SK-N-SH (cell line): ENCODE data around the gene CALCOCO1. TPM values are rescaled to one million over a fixed set of nuclear protein-coding genes. Genes with fewer than 3 reads are reported as not detected.

Source experiments
- CTCF ChIA-PET: fragments of 300-600, 350-600 bp; formaldehyde crosslinking; extraction: SDS; loops from one replicate; lab custom pipeline; 2021; lab: Yijun Ruan, JAX
- POLR2A ChIA-PET: fragments of 350-600 bp; sonication (Branson Sonifier 250); formaldehyde crosslinking; extraction: SDS; loops from one replicate; lab custom pipeline; 2020; ENCODE audit warnings: antibody characterized with exemption, inconsistent platforms; lab: Yijun Ruan, JAX
- DNase-seq: peaks from one replicate; pipeline ENCODE4 v3.0.0; 2012
- H2AFZ ChIP-seq: fragments of 200-600 bp; sonication (generic); 2 replicates; pipeline ENCODE4 v1.8.1; 2016; ENCODE audit warnings: antibody characterized with exemption, mild to moderate bottlenecking, low read depth
- H3F3A ChIP-seq: fragments of 200-600 bp; sonication (generic); replicated peaks from 2 replicates; pipeline ENCODE3; 2016; ENCODE audit warnings: antibody characterized with exemption, mild to moderate bottlenecking; ENCODE audit not compliant: insufficient read depth
- H3K27ac ChIP-seq, 2 experiments: fragments of 200-500 bp in 1 of 2; fragments of 200-600 bp in 1 of 2; sonication (Bioruptor generic) in 1 of 2; sonication (generic), shearing (Covaris generic) in 1 of 2; 2 replicates each; pipeline versions ENCODE4 v1.5.1 to v1.6.1; 2014 to 2016; ENCODE audit warnings: low read depth in 2 of 2, inconsistent platforms in 1 of 2, low read length in 1 of 2, mild to moderate bottlenecking in 1 of 2, mixed read lengths in 1 of 2
- H3K27me3 ChIP-seq: fragments of 200-600 bp; sonication (generic), shearing (Covaris generic); 2 replicates; pipeline ENCODE4 v1.6.1; 2016; ENCODE audit warnings: mixed run types; ENCODE audit not compliant: insufficient read depth
- H3K36me3 ChIP-seq, 2 experiments: fragments of 200-500 bp in 1 of 2; fragments of 200-600 bp in 1 of 2; sonication (Bioruptor generic) in 1 of 2; sonication (generic) in 1 of 2; replicated peaks in 1 of 2; 2 replicates each; pipeline versions ENCODE3 to v1.5.1; 2014 to 2016; ENCODE audit warnings: low read length in 1 of 2, mild to moderate bottlenecking in 1 of 2; ENCODE audit not compliant: insufficient read depth in 2 of 2, control insufficient read depth in 1 of 2
- H3K4me1 ChIP-seq, 2 experiments: fragments of 200-500 bp in 1 of 2; fragments of 200-600 bp in 1 of 2; sonication (Bioruptor generic) in 1 of 2; sonication (generic), shearing (Covaris generic) in 1 of 2; 2 replicates each; pipeline versions ENCODE4 v1.5.1 to v1.6.1; 2014 to 2016; ENCODE audit warnings: low read depth in 1 of 2, low read length in 1 of 2, mixed run types in 1 of 2; ENCODE audit not compliant: insufficient read depth in 2 of 2, control insufficient read depth in 1 of 2
- H3K4me2 ChIP-seq: fragments of 200-600 bp; sonication (generic), shearing (Covaris generic); 2 replicates; pipeline ENCODE4 v1.6.1; 2017; ENCODE audit warnings: mixed run types
- H3K4me3 ChIP-seq, 2 experiments: fragments of 200-500 bp in 1 of 2; fragments of 200-600 bp in 1 of 2; sonication (Bioruptor generic) in 1 of 2; sonication (generic), shearing (Covaris generic) in 1 of 2; 2 replicates each; pipeline versions ENCODE4 v1.5.1 to v1.8.1; 2014 to 2016; ENCODE audit warnings: low read depth in 2 of 2, inconsistent platforms in 1 of 2, low read length in 1 of 2, mild to moderate bottlenecking in 1 of 2, mixed read lengths in 1 of 2, moderate library complexity in 1 of 2
- H3K79me2 ChIP-seq: fragments of 200-600 bp; sonication (generic); 2 replicates; pipeline ENCODE4 v1.8.1; 2017; ENCODE audit warnings: mild to moderate bottlenecking; ENCODE audit not compliant: insufficient read depth
- H3K9ac ChIP-seq: fragments of 200-600 bp; sonication (generic); 2 replicates; pipeline ENCODE4 v1.6.1; 2017; ENCODE audit warnings: mixed run types
- H3K9me2 ChIP-seq: fragments of 200-600 bp; sonication (generic); 2 replicates; pipeline ENCODE4 v1.6.1; 2017; ENCODE audit warnings: mixed run types
- H3K9me3 ChIP-seq: fragments of 200-600 bp; sonication (generic); 2 replicates; pipeline ENCODE4 v1.6.1; 2017; ENCODE audit warnings: mixed run types, mild to moderate bottlenecking, moderate library complexity
- H4K20me1 ChIP-seq: fragments of 200-600 bp; sonication (generic); 2 replicates; pipeline ENCODE4 v1.6.1; 2017; ENCODE audit warnings: mild to moderate bottlenecking, mixed run types; ENCODE audit not compliant: insufficient read depth
- EP300 ChIP-seq, 2 experiments: IDR thresholded peaks; 2 replicates each; pipeline versions ENCODE4 v1.4.0 to v1.6.1; 2012; ENCODE audit warnings: borderline replicate concordance in 1 of 2, low read depth in 1 of 2, low read length in 1 of 2
- EZH2phosphoT487 ChIP-seq: fragments of 200-600 bp; sonication (generic); IDR thresholded peaks from 2 replicates; pipeline ENCODE4 v1.6.1; 2017; ENCODE audit warnings: low read depth, mixed run types, mild to moderate bottlenecking, antibody characterized with exemption, moderate library complexity, borderline replicate concordance
- FOSL2 ChIP-seq: IDR thresholded peaks from 2 replicates; pipeline ENCODE4 v1.4.0; 2012; ENCODE audit warnings: low read depth, mild to moderate bottlenecking, moderate library complexity, borderline replicate concordance
- FOXJ3 ChIP-seq: sonication (generic); formaldehyde crosslinking; IDR thresholded peaks from 2 replicates; pipeline ENCODE4 v1.5.1; 2020; ENCODE audit warnings: mild to moderate bottlenecking, missing genetic modification reagents
- FOXM1 ChIP-seq: IDR thresholded peaks from 2 replicates; pipeline ENCODE4 v1.4.0; 2012; ENCODE audit warnings: low read depth, mild to moderate bottlenecking
- GATA2 ChIP-seq: sonication (generic); formaldehyde crosslinking; IDR thresholded peaks from 2 replicates; pipeline ENCODE4 v1.5.0; 2020; ENCODE audit warnings: mild to moderate bottlenecking, missing genetic modification reagents
- MEF2A ChIP-seq: IDR thresholded peaks from 2 replicates; pipeline ENCODE4 v1.4.0; 2012; ENCODE audit warnings: low read depth, borderline replicate concordance
- MXI1 ChIP-seq: IDR thresholded peaks from 2 replicates; pipeline ENCODE4 v1.6.1; 2012; ENCODE audit warnings: mild to moderate bottlenecking, low read depth, low read length, improper control_type of control experiment
- NFIC ChIP-seq: IDR thresholded peaks from 2 replicates; pipeline ENCODE4 v1.4.0; 2012; ENCODE audit warnings: borderline replicate concordance
- NRF1 ChIP-seq: IDR thresholded peaks from 2 replicates; pipeline ENCODE4 v1.6.1; 2012; ENCODE audit warnings: low read depth, mild to moderate bottlenecking, low read length
- POLR2AphosphoS5 ChIP-seq: IDR thresholded peaks from 2 replicates; pipeline ENCODE4 v1.6.1; 2012; ENCODE audit warnings: low read depth, low read length
- RAD21 ChIP-seq: IDR thresholded peaks from 2 replicates; pipeline ENCODE4 v1.6.1; 2012; ENCODE audit warnings: mild to moderate bottlenecking, low read length
- RXRA ChIP-seq: IDR thresholded peaks from 2 replicates; pipeline ENCODE4 v1.4.0; 2012; ENCODE audit warnings: low read depth, mild to moderate bottlenecking, borderline replicate concordance
- SMC3 ChIP-seq: IDR thresholded peaks from 2 replicates; pipeline ENCODE4 v1.6.1; 2012; ENCODE audit warnings: low read depth, low read length, improper control_type of control experiment
- TAF1 ChIP-seq: IDR thresholded peaks from 2 replicates; pipeline ENCODE4 v1.6.1; 2012; ENCODE audit warnings: low read depth, mild to moderate bottlenecking, low read length, moderate library complexity, borderline replicate concordance
- USF2 ChIP-seq: fragments of 150-350 bp; IDR thresholded peaks from 2 replicates; pipeline ENCODE4 v1.6.1; 2017; ENCODE audit warnings: antibody characterized with exemption, low read length, low read depth, borderline replicate concordance
- WGBS: methylation state at CpG from one replicate; pipeline ENCODE4 v1.1.6; 2017; ENCODE audit warnings: low lambda C conversion rate; 5-methylcytosine and 5-hydroxymethylcytosine counted together
- polyA plus RNA-seq, 3 experiments: library from polyadenylated mRNA; depleted of rRNA; stranded (reverse); fragments of >200 nt; gene quantifications; 2 replicates each; pipeline ENCODE4 v1.2.3, GENCODE V29; 2012
- TF ChIP-seq, protein P1 (sequence below): IDR thresholded peaks from 2 replicates; pipeline ENCODE4 v1.4.0; 2012; ENCODE audit warnings: low read depth
- TF ChIP-seq, protein P2 (sequence below): IDR thresholded peaks from 2 replicates; pipeline ENCODE4; 2012
- TF ChIP-seq, protein P3 (sequence below): fragments of 150-350 bp; IDR thresholded peaks from 2 replicates; pipeline ENCODE4 v1.6.1; 2016; ENCODE audit warnings: mild to moderate bottlenecking, low read depth, low read length

Gene CALCOCO1
- polyA plus RNA-seq, 1 of the 3 experiments (the other 2 are of a cell fraction), result 72.1 TPM

DNA sequence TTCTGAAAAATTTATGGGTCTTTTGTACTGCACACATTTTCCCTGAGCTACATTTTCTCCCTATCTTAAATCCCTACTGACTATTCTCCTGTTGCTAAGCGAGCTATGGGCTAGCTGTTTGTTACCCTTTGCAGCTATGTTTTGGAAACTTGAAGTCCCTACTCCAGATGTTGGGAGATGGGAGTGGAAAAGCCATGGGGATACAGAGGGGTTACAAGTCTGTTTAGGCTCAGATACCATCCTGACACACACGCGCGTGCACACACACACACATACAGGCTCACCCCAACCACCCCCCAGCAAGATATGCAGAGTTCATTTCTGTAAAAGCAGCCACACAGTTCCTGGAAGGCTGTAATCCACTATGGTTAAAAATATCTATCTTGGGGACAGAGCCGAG, 67.2 kb downstream of the CALCOCO1 start:
- Histone ChIP-seq H3K27ac (peak overlapping the region; percentile 68 to 98), H4K20me1 (no peaks in the 10 kb centered on the region), H3K9ac (peak overlapping the region; percentile 47), H3K27me3 (no peaks in the 10 kb centered on the region), H2AFZ (no peak overlapping the region; the same call in 1 of the 2 replicates), H3K4me3 (no peak overlapping the region), H3K79me2 (no peaks in the 10 kb centered on the region), H3K4me2 (peak overlapping the region; percentile 65), H3K9me3 (no peaks in the 10 kb centered on the region), H3K4me1 (peaks cover 0 to 14% of the 10 kb centered on the region in 2 experiments; a peak in 1 of 4 replicates), H3F3A (peaks cover 33% of the 10 kb centered on the region), H3K9me2 (no peaks in the 10 kb centered on the region), H3K36me3 (peaks cover 7 to 11% of the 10 kb centered on the region in 2 experiments)
- ChIA-PET POLR2A (no interaction called here), CTCF (interaction anchor here (0.9 to 1.7 kb wide), 2 partner anchors 15 to 16 kb away, joined by 3 to 9 read pairs; partner anchors contain the start of gene ATP5MC2)
- no peak for DNase-seq
- 91% methylated on average over 5 of the region's 5 CpGs for WGBS
- TF ChIP-seq RXRA (no peak), NRF1 (no peak), MXI1 (no peak), RAD21 (no peak), MEF2A (no peak), SMC3 (no peak), TAF1 (no peak), GATA2 (CRISPR knock-in tag) (no peak), FOXM1 (no peak), EZH2phosphoT487 (no peak), FOSL2 (no peak), POLR2AphosphoS5 (no peak), FOXJ3 (CRISPR knock-in tag) (no peak), EP300 (IDR thresholded peaks at IDR 0.05; ENCODE audit: borderline replicate concordance in 1 of 2, low read depth in 1 of 2, low read length in 1 of 2) (no peak)
- TF ChIP-seq, protein P1, sequence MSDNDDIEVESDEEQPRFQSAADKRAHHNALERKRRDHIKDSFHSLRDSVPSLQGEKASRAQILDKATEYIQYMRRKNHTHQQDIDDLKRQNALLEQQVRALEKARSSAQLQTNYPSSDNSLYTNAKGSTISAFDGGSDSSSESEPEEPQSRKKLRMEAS, result no peak
- TF ChIP-seq, protein P2, sequence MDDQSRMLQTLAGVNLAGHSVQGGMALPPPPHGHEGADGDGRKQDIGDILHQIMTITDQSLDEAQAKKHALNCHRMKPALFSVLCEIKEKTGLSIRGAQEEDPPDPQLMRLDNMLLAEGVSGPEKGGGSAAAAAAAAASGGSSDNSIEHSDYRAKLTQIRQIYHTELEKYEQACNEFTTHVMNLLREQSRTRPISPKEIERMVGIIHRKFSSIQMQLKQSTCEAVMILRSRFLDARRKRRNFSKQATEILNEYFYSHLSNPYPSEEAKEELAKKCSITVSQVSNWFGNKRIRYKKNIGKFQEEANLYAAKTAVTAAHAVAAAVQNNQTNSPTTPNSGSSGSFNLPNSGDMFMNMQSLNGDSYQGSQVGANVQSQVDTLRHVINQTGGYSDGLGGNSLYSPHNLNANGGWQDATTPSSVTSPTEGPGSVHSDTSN, result no peak
- TF ChIP-seq, all 33 proteins: peak for 0

DNA sequence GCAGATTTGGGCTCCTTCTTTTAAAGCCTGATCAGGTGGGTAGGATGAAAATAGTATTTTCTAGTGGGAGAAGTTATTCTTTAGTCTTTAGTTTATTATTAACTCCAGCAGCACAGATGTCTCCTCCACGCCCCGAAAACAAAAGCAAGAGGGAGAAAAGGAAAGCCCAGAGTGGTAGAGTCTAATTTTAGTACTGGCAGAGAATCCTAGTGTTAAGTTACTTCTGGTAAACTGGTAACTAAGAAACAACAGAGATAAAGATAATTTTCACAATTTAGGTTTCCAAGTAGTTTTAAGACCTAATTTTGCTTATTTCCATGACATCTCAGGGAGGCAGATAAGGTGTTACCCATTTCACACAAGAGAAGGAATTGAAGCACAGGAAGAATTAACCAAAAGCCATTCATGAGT, 67.7 kb downstream of the CALCOCO1 start:
- H3K9ac ChIP-seq, result peak overlapping the region; percentile 47
- H2AFZ ChIP-seq, result peak overlapping the region; percentile 47
- TF ChIP-seq, protein P3, sequence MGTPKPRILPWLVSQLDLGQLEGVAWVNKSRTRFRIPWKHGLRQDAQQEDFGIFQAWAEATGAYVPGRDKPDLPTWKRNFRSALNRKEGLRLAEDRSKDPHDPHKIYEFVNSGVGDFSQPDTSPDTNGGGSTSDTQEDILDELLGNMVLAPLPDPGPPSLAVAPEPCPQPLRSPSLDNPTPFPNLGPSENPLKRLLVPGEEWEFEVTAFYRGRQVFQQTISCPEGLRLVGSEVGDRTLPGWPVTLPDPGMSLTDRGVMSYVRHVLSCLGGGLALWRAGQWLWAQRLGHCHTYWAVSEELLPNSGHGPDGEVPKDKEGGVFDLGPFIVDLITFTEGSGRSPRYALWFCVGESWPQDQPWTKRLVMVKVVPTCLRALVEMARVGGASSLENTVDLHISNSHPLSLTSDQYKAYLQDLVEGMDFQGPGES, result no peak
- no peak for TF ChIP-seq SMC3
- no peak for TF ChIP-seq USF2
- no peak for TF ChIP-seq NFIC
- no peak for TF ChIP-seq RAD21
- TF ChIP-seq MEF2A, result 0 out of 2 replicates have a peak, but pooled peaks have one; percentile 18
- TF ChIP-seq FOXM1, result no peak
- POLR2A ChIA-PET, result no interaction called here
- H4K20me1 ChIP-seq, result no peaks in the 10 kb centered on the region
- peak overlapping the region; percentile 68 to 98 for H3K27ac ChIP-seq
- DNase-seq, result no peak
- no peaks in the 10 kb centered on the region for H3K9me2 ChIP-seq
- WGBS, result 55% methylated on average over 2 of the region's 2 CpGs
- no peaks in the 10 kb centered on the region for H3K9me3 ChIP-seq
- peaks cover 3 to 6% of the 10 kb centered on the region in 2 experiments for H3K36me3 ChIP-seq
- peak overlapping the region; percentile 65 for H3K4me2 ChIP-seq
- H3K79me2 ChIP-seq, result no peaks in the 10 kb centered on the region
- H3K4me1 ChIP-seq, result peaks cover 0 to 14% of the 10 kb centered on the region in 2 experiments; a peak in 1 of 4 replicates
- peaks cover 29% of the 10 kb centered on the region for H3F3A ChIP-seq
- 0 out of 4 replicates have a peak overlapping the region, but pooled peaks of 1 of the 2 experiments have one; percentile 10 for H3K4me3 ChIP-seq
- CTCF ChIA-PET, result interaction anchor here (0.9 to 1.7 kb wide), 2 partner anchors 15 to 16 kb away, joined by 3 to 9 read pairs; partner anchors contain the start of gene ATP5MC2
- H3K27me3 ChIP-seq, result no peaks in the 10 kb centered on the region
